ENCODE data around the gene NFKBIZ.

Gene NFKBIZ, protein sequence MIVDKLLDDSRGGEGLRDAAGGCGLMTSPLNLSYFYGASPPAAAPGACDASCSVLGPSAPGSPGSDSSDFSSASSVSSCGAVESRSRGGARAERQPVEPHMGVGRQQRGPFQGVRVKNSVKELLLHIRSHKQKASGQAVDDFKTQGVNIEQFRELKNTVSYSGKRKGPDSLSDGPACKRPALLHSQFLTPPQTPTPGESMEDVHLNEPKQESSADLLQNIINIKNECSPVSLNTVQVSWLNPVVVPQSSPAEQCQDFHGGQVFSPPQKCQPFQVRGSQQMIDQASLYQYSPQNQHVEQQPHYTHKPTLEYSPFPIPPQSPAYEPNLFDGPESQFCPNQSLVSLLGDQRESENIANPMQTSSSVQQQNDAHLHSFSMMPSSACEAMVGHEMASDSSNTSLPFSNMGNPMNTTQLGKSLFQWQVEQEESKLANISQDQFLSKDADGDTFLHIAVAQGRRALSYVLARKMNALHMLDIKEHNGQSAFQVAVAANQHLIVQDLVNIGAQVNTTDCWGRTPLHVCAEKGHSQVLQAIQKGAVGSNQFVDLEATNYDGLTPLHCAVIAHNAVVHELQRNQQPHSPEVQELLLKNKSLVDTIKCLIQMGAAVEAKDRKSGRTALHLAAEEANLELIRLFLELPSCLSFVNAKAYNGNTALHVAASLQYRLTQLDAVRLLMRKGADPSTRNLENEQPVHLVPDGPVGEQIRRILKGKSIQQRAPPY

DNA sequence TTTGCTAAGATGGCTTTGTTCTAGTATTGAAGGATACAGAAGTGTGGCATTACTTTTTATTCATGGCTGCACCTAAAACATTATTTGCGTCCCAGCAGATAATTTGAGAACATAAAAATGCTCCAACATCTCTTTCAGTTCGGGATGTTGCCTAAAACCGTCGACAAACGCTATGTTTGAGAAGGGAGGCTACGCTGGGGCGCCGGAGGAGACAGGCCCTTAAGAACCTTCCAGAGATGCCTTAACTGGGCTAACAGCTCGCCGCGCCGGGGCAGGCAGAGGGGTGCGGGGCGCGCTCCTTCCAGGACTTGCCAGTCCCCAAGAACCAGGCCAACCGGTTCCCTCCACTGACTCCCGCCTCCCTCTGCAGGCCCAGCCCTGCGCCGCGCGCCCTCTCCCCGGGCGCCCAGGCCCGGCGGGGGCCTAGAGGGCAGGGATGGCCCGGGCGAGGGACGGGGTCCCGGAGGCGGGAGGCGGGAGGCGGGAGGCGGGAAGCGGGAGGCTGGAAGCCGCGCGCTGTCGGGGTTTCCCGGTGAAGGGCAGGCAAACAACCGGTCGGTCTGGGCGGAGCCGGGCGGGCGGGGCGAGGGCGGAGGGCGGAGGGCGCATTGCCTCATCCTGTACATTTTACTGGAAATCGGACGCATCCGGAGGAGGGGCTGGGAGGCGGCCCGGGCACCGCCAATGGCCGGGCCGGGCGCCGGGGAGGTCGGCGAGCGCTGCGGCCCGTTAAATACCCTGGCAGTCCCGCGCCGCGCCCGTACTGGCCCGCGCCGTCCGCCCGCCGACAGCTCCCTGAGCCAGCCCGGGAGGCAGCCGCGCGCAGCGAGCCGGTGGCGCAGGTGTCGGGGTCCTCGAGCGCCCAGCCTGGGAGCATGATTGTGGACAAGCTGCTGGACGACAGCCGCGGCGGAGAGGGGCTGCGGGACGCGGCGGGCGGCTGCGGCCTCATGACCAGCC, at the start of gene NFKBIZ:
TSS of gene NFKBIZ (plus strand) at position 761 of the 960 bp plus-strand sequence. CDS start at position 876, 115 bp downstream.
- DNase-seq = peak; percentile 24 to 74

GRCh38 chr3:101801174-101801573, 48.1 kb upstream of the NFKBIZ start:
- no peak for DNase-seq

- DNase-seq = no peak
Observed at GRCh38 chr3:101802179-101802578, 47.1 kb upstream of the NFKBIZ start.

DNA sequence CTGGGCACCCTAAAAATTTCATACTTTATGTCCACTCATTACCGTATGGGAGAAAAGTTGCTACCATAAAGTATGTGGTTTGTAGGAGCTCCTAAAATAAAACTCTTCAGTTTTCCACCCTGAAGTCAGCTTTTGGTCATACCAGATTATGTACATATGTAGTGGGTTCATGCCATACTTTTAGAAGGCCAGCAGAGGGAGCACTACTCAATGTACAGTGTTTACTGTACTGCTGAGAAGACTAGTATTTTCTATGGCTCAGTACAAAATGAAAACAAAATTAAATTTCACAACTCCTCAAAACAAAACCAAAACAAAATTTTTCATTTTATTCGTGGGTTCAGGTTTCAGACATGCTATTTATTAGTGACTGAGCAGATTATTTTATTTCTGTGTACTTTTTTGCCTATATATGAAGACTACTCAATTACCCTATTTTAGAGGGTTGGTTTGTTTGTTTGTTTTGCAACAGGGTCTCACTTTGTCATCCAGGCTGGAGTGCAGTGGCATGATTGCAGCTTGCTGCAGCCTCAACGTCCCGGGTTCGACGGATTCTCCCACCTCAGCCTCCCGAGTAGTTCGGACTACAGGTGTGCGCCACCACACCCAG, 46.0 kb upstream of the NFKBIZ start:
- DNase-seq = peak; percentile 22 to 76

DNA sequence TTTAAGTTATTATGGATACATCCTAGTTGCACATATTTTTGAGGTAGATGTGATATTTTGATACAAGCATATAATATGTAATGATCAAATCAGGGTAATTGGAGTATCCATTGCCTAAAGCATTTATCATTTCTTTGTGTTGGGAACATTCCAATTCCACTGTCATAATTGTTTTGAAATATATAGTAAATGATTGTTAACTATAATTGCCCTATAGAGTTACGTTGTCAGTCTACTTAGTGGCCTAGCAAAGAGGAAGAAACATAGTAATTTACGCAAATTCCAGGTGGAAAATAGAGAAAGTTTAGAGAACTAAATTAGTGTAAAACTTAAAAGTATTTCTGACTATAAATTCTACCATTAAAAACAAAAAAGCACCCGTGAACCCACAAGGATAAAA, 45.4 kb upstream of the NFKBIZ start:
- DNase-seq = no peak

- no peak for DNase-seq
Observed at GRCh38 chr3:101806491-101806890, 42.8 kb upstream of the NFKBIZ start.

DNA sequence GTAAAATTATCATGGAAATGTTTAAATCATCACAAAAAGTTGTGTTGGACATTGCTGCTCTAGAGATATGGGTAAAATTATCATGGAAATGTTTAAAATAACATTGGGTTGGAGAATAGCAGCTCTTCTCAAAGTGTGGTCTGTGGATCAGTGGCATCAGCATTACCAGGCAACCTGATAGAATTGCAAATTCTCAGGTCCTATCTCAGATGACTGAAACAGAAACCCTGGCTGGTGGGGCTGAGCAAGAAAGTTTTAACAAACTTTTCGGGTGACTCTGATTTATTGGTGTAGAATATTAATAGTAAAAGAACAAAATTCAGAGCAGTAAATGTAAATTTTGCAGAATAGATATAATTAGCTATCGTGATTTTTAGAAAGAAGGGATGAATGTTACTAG, 41.4 kb upstream of the NFKBIZ start:
- DNase-seq = no peak

GRCh38 chr3:101809178-101810021, 39.9 kb upstream of the NFKBIZ start:
- peak; percentile 10 to 36 for DNase-seq

GRCh38 chr3:101810022-101810418, 39.3 kb upstream of the NFKBIZ start:
- peak in 1 of 2 experiments; percentile 12 for DNase-seq

DNA sequence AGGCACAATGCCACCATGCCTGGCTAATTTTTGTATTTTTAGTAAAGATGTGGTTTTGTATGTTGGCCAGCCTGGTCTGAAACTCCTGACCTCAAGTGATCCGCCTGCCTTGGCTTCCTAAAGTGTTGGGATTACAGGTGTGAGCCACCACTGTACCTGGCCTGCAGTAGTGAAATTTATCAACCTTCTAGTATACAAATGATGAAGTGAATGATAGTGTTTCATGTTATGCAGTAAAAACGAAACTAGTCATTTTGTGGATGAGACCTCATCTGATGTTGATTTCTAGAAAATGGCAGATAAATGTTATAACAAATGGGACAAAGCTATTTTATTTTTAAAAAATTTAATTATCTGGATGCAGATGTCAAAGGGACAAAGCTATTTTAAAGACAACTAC, 37.4 kb upstream of the NFKBIZ start:
- no peak for DNase-seq

GRCh38 chr3:101812895-101813294, 36.4 kb upstream of the NFKBIZ start:
- DNase-seq = no peak

- peak in 1 of 2 experiments; percentile 3 for DNase-seq
Observed at GRCh38 chr3:101813817-101814440, 35.4 kb upstream of the NFKBIZ start.

GRCh38 chr3:101814835-101815234, 34.5 kb upstream of the NFKBIZ start:
- DNase-seq = no peak

GRCh38 chr3:101816215-101817149, 32.8 kb upstream of the NFKBIZ start:
- DNase-seq = no peak

- DNase-seq = no peak
Observed at GRCh38 chr3:101817992-101818391, 31.3 kb upstream of the NFKBIZ start.

DNA sequence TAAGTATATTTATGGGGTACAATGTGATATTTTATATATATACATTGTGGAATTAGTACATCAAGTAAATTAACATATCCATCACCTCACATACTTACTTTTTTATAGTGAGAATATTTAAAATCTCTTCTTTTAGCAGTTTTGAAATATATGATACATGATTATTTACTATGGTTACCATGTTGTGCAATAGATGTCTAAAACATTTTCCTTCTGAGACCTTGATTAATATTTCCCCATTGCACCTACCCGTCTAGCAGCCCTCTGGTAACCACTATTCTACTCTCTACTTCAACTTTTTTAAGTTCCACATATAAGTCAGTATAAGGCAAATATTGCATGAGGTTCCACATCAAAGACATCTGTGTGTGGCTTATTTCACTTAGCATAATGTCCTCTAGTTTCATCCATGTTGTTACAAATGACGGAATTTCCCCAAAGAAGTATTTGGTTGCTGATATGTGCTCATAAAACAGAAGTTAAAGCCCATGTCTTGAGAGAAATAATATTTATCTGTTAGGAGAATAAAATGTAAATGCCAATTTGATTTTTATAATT, 29.6 kb upstream of the NFKBIZ start:
- DNase-seq = no peak

DNA sequence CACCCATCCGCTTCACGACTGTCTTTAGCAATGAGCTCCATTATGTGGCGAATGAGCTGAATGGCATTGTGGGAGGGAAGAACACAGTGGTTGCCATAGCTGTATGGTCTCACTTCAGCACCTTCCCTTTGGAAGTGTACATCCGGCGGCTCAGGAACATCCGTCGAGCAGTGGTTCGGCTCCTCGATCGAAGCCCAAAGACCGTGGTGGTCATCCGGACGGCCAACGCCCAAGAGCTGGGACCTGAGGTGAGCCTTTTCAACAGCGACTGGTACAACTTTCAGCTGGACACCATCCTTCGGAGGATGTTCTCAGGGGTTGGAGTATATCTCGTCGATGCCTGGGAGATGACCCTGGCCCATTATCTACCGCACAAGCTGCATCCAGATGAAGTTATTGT, 27.8 kb upstream of the NFKBIZ start:
- DNase-seq = no peak

GRCh38 chr3:101823525-101823924, 25.8 kb upstream of the NFKBIZ start:
- DNase-seq = no peak

DNA sequence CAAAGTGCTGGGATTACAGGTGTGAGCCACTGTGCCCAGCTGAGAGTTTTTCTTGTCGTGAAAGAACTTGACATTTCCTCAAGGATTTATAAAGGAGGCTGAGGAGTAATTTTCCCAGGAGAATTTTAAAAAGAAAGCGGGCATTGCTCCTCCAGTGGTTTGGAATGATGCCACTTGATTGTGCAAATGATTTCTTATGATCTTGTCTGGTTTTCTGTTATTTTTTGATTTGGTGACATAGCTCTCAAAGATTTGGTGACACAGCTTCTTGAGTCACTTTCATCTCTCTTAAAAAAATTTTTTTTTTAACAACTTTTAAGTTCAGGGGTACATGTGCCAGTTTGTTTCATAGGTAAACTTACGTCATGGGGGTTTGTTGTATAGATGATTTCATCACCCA, 24.6 kb upstream of the NFKBIZ start:
- DNase-seq = no peak

Measured in NCI-H446 (cell line).